Suprapubic skin (tissue), 4 donors: ENCODE measurements around the gene DAB2IP. TPM values are rescaled to one million over a fixed set of nuclear protein-coding genes. Genes with fewer than 3 reads are reported as not detected.

Experiments used
- DNase-seq, 2 donors: peaks; one replicate each; pipeline ENCODE4 v3.0.0-alpha.2; 2019; ENCODE audit warnings: low spot score in 2 of 2
- H3K27ac ChIP-seq: fragments of 200-600 bp; sonication (generic); one replicate; pipeline ENCODE4 v1.5.1; 2019
- H3K27me3 ChIP-seq: fragments of 200-600 bp; sonication (generic); one replicate; pipeline ENCODE4 v1.5.1; 2019
- H3K36me3 ChIP-seq: fragments of 200-600 bp; sonication (generic); one replicate; pipeline ENCODE4 v1.5.1; 2019
- H3K4me1 ChIP-seq: fragments of 200-600 bp; sonication (generic); one replicate; pipeline ENCODE4 v1.5.1; 2019
- H3K4me3 ChIP-seq: fragments of 200-600 bp; sonication (generic); one replicate; pipeline ENCODE4 v1.5.1; 2019; ENCODE audit warnings: mild to moderate bottlenecking
- H3K9me3 ChIP-seq: fragments of 200-600 bp; sonication (generic); one replicate; pipeline ENCODE4 v1.5.1; 2019
- CTCF ChIP-seq, 2 donors: fragments of 200-600 bp in 1 of 2; fragments of 450-650 bp in 1 of 2; sonication (generic) in 1 of 2; IDR thresholded peaks; one replicate each; pipeline ENCODE4 v1.5.1; 2016 to 2019; ENCODE audit warnings: antibody characterized with exemption in 2 of 2, mild to moderate bottlenecking in 1 of 2, moderate library complexity in 1 of 2
- EP300 ChIP-seq: sonication (generic); formaldehyde crosslinking; IDR thresholded peaks from one replicate; pipeline ENCODE4 v1.6.1; 2017; ENCODE audit warnings: antibody characterized with exemption
- POLR2A ChIP-seq, 2 donors: fragments of 450-650 bp; IDR thresholded peaks; one replicate each; pipeline ENCODE4 v1.6.1; 2017; ENCODE audit warnings: antibody characterized with exemption in 2 of 2, mild to moderate bottlenecking in 2 of 2, moderate library complexity in 2 of 2
- POLR2AphosphoS5 ChIP-seq, 3 donors: sonication (generic); formaldehyde crosslinking; IDR thresholded peaks; one replicate each; pipeline ENCODE4 v1.6.1; 2017; ENCODE audit warnings: antibody characterized with exemption in 3 of 3
- WGBS: methylation state at CpG from one replicate; pipeline ENCODE4 v1.1.5; 2018; 5-methylcytosine and 5-hydroxymethylcytosine counted together
- total RNA-seq, 4 donors: library from RNA; depleted of rRNA; stranded (reverse); fragments of >200 nt; gene quantifications; one replicate each; pipeline ENCODE4 v1.1.0, GENCODE V29; 2016

The DAB2IP gene
- total RNA-seq, 4 donors from 2014 or later = 47.6 to 55.6 (median 50.3) TPM

DNA sequence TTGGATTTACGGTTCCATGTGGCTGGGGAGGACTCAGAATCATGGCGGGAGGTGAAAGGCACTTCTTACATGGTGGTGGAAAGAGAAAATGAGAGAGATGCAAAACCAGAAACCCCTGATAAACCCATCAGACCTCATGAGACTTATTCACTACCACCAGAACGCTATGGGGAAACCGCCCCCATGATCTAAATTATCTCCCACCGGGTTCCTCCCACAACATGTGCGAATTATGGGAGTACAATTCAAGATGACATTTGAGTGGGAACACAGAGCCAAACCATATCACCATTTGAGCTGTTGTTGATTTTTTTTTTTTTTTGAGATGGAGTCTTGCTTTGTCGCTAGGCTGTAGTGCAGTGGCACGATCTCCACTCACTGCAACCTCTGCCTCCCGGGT, 16.5 kb downstream of the DAB2IP start:
- H3K4me3 ChIP-seq = no peak overlapping the region
- no peak for DNase-seq
- peaks cover 2% of the 10 kb centered on the region for H3K4me1 ChIP-seq
- no peaks in the 10 kb centered on the region for H3K27me3 ChIP-seq
- H3K27ac ChIP-seq = no peak overlapping the region
- TF ChIP-seq CTCF (IDR thresholded peaks at IDR 0.05) (no peak), POLR2A (IDR thresholded peaks at IDR 0.05) (no peak), EP300 (no peak), POLR2AphosphoS5 (IDR thresholded peaks at IDR 0.05) (no peak)
- no peaks in the 10 kb centered on the region for H3K36me3 ChIP-seq
- WGBS = 91% methylated on average over 9 of the region's 9 CpGs
- no peaks in the 10 kb centered on the region for H3K9me3 ChIP-seq

GRCh38 chr9:121670431-121670830, 19.0 kb downstream of the DAB2IP start:
- H3K4me1 ChIP-seq = peaks cover 2% of the 10 kb centered on the region
- H3K36me3 ChIP-seq = no peaks in the 10 kb centered on the region
- peak in 1 of 2 donors; percentile 81 for DNase-seq
- WGBS = 60% methylated on average over 5 of the region's 5 CpGs
- peak overlapping the region; percentile 13 for H3K27ac ChIP-seq
- TF ChIP-seq EP300 = no peak
- TF ChIP-seq POLR2AphosphoS5 (IDR thresholded peaks at IDR 0.05) = no peak
- no peak for TF ChIP-seq CTCF (IDR thresholded peaks at IDR 0.05)
- no peak for TF ChIP-seq POLR2A (IDR thresholded peaks at IDR 0.05)
- no peaks in the 10 kb centered on the region for H3K9me3 ChIP-seq
- H3K27me3 ChIP-seq = no peaks in the 10 kb centered on the region
- H3K4me3 ChIP-seq = no peak overlapping the region

GRCh38 chr9:121671612-121672155, 20.2 kb downstream of the DAB2IP start:
- Histone ChIP-seq H3K27ac (no peak overlapping the region), H3K36me3 (no peaks in the 10 kb centered on the region), H3K9me3 (no peaks in the 10 kb centered on the region), H3K4me3 (no peak overlapping the region), H3K27me3 (no peaks in the 10 kb centered on the region), H3K4me1 (peaks cover 9% of the 10 kb centered on the region)
- DNase-seq = no peak
- 72% methylated on average over 5 of the region's 5 CpGs for WGBS
- TF ChIP-seq POLR2AphosphoS5 (IDR thresholded peaks at IDR 0.05) = no peak
- TF ChIP-seq EP300 = no peak
- TF ChIP-seq POLR2A (IDR thresholded peaks at IDR 0.05) = no peak

DNA sequence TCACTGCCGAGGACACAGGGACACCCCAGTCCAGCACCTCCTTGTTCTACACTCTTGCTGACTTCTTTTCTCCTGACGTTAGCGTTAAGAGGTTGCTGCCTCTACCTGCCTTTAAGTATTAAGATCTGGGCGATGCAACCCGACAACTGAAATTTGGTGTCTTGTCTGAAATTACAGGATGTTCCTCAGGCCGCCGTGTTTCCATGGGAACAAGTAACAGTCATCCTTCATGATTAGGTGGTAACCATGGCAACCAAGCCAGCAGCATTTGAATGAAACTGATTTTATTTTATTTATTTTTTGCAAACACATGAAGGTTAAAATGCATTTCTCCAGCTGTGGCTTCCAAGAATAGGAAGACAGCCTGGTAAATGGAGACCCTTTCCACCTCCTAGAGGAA, 20.8 kb downstream of the DAB2IP start:
- no peak overlapping the region for H3K27ac ChIP-seq
- TF ChIP-seq POLR2AphosphoS5 (IDR thresholded peaks at IDR 0.05) = no peak
- TF ChIP-seq POLR2A (IDR thresholded peaks at IDR 0.05) = no peak
- no peak for TF ChIP-seq EP300
- TF ChIP-seq CTCF (IDR thresholded peaks at IDR 0.05) = no peak

DNA sequence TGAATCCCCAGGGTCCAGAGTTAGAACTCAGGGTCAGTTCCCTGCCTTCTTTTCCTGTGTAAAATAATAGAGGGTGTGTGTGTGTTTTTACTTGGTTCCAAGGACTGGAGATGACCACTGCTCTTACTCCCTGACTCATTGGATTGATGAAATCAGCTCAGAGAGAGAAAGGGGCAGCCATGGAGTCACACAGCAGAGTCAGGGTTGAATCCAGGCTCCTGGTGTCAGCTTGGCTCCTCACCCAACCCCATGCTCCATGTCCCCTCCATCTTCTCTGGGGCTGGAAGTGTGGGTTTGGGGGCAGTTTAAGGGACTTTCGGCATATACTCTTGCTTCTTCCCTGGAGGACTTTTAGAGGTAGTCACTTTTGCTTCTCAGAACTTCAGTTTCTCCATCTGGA, 21.6 kb downstream of the DAB2IP start:
- DNase-seq = no peak
- Histone ChIP-seq H3K27ac (no peak overlapping the region), H3K27me3 (no peaks in the 10 kb centered on the region), H3K4me3 (no peak overlapping the region), H3K9me3 (no peaks in the 10 kb centered on the region), H3K4me1 (peaks cover 9% of the 10 kb centered on the region), H3K36me3 (no peaks in the 10 kb centered on the region)
- 95% methylated on average over 1 of the region's 1 CpG for WGBS
- TF ChIP-seq EP300 = no peak
- no peak for TF ChIP-seq CTCF (IDR thresholded peaks at IDR 0.05)
- no peak for TF ChIP-seq POLR2AphosphoS5 (IDR thresholded peaks at IDR 0.05)

More for the DNA sequence above, 20.8 kb downstream of the DAB2IP start:
- H3K9me3 ChIP-seq = no peaks in the 10 kb centered on the region
- DNase-seq = no peak
- WGBS = 79% methylated on average over 7 of the region's 7 CpGs
- no peak overlapping the region for H3K4me3 ChIP-seq
- peaks cover 9% of the 10 kb centered on the region for H3K4me1 ChIP-seq
- H3K27me3 ChIP-seq = no peaks in the 10 kb centered on the region
- H3K36me3 ChIP-seq = no peaks in the 10 kb centered on the region

DNA sequence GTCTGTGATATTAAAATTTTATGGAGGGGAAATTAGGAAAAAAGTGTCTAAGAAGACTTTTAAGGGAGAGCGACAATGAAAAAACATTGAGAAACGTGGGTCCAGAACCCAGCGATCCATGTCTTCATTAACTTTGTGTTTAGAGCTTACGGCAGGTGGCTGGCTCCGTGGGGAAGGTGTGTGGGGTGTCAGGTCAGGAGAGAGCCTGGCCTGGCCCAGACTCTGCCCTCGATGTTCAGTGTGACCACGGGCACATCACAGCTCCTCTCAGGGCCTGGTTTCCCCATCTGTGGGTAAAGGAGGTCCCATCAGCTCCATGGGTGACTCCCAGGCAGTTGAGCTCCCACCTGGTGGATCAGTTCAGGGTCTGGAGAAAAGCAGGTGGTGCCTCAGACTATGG, 22.1 kb downstream of the DAB2IP start:
- no peak overlapping the region for H3K27ac ChIP-seq
- peaks cover 3% of the 10 kb centered on the region for H3K36me3 ChIP-seq
- no peak for TF ChIP-seq EP300
- TF ChIP-seq POLR2AphosphoS5 (IDR thresholded peaks at IDR 0.05) = no peak
- TF ChIP-seq CTCF (IDR thresholded peaks at IDR 0.05) = no peak
- no peak for TF ChIP-seq POLR2A (IDR thresholded peaks at IDR 0.05)
- WGBS = 94% methylated on average over 7 of the region's 7 CpGs
- no peak overlapping the region for H3K4me3 ChIP-seq
- H3K27me3 ChIP-seq = no peaks in the 10 kb centered on the region
- DNase-seq = no peak
- H3K9me3 ChIP-seq = no peaks in the 10 kb centered on the region
- peaks cover 9% of the 10 kb centered on the region for H3K4me1 ChIP-seq
